K562 (cell line): ENCODE data around the gene ADAMTS2. TPM values are rescaled to one million over a fixed set of nuclear protein-coding genes. Genes with fewer than 3 reads are reported as not detected.

ENCODE experiments used
- ATAC-seq: fragments of 200-7000 bp; cut with Tn5 transposase; 3 replicates; pipeline ENCODE4 v1.9.1; 2020; ENCODE audit warnings: moderate library complexity
- BruUV-seq: library from RNA; stranded (reverse); fragments of 400-500 nt; replicated peaks from 2 replicates; lab custom pipeline; 2021; lab: Mats Ljungman, UMichigan
- CTCF ChIA-PET: fragments of 300-600 bp; formaldehyde crosslinking; extraction: SDS; loops from one replicate; lab custom pipeline; 2021; ENCODE audit warnings: low intra/inter-chr PET ratio; lab: Yijun Ruan, JAX
- POLR2A ChIA-PET: fragments of 300-600, 350-650 bp; sonication (Branson Sonifier 250); formaldehyde crosslinking; extraction: SDS; loops from one replicate; lab custom pipeline; 2021; ENCODE audit warnings: antibody characterized with exemption, inconsistent platforms; lab: Yijun Ruan, JAX
- DNase-seq, 4 experiments: peaks; one replicate each; pipeline versions ENCODE4 v3.0.0 to v3.0.0-alpha.2; 2011 to 2018; ENCODE audit warnings: low spot score in 3 of 4, mixed read lengths in 3 of 4; ENCODE audit errors: extremely low read depth in 1 of 4
- FAIRE-seq: peaks from 2 replicates; lab custom pipeline; 2011; peaks lifted over from hg19 to GRCh38; lab: Jason Lieb, UNC
- H2AFZ ChIP-seq: 2 replicates; pipeline ENCODE4 v1.6.0; 2011; ENCODE audit warnings: low read depth, low read length, control low read depth, inconsistent platforms
- H3K27ac ChIP-seq: fragments of 200-600 bp; 3 replicates; pipeline ENCODE4 v1.8.0; 2011; ENCODE audit warnings: low read depth, mild to moderate bottlenecking, control low read depth, inconsistent platforms, low read length, moderate library complexity, mixed read lengths; ENCODE audit errors: extremely low read depth
- H3K27me3 ChIP-seq, 2 experiments: fragments of 300-600 bp in 1 of 2; 2 replicates in 1 of 2; 3 replicates in 1 of 2; pipeline versions ENCODE4 v1.6.0 to v1.8.0; 2011; ENCODE audit warnings: inconsistent platforms in 2 of 2, low read length in 2 of 2, mild to moderate bottlenecking in 1 of 2, mixed read lengths in 1 of 2, moderate library complexity in 1 of 2; ENCODE audit not compliant: control insufficient read depth in 2 of 2, insufficient read depth in 2 of 2
- H3K36me3 ChIP-seq: fragments of 300-600 bp; 3 replicates; pipeline ENCODE4 v1.8.0; 2011; ENCODE audit warnings: mild to moderate bottlenecking, low read length, inconsistent platforms; ENCODE audit not compliant: control insufficient read depth, insufficient read depth
- H3K4me1 ChIP-seq, 2 experiments: fragments of 200-600 bp in 1 of 2; replicated peaks in 1 of 2; 2 replicates in 1 of 2; 3 replicates in 1 of 2; pipeline versions ENCODE4 v1.5.1 to v1.8.0; 2011; ENCODE audit warnings: inconsistent platforms in 2 of 2, low read length in 2 of 2, mild to moderate bottlenecking in 1 of 2, mixed read lengths in 1 of 2, moderate library complexity in 1 of 2; ENCODE audit not compliant: control insufficient read depth in 2 of 2, insufficient read depth in 2 of 2
- H3K4me2 ChIP-seq: 2 replicates; pipeline ENCODE4 v1.6.1; 2011; ENCODE audit warnings: low read length, control low read depth, inconsistent platforms, mixed read lengths; ENCODE audit not compliant: insufficient read depth
- H3K4me3 ChIP-seq: fragments of 200-600 bp; sonication (generic), shearing (Covaris generic); 2 replicates; pipeline ENCODE4 v1.5.1; 2016; ENCODE audit warnings: control low read depth, inconsistent platforms
- H3K79me2 ChIP-seq: fragments of 200-600 bp; 3 replicates; pipeline ENCODE4 v1.8.0; 2011; ENCODE audit warnings: low read length, inconsistent platforms; ENCODE audit not compliant: control insufficient read depth, insufficient read depth
- H3K9ac ChIP-seq, 2 experiments: 2 replicates each; pipeline versions ENCODE4 v1.6.0 to v1.6.1; 2011; ENCODE audit warnings: low read depth in 2 of 2, low read length in 2 of 2, control low read depth in 1 of 2, inconsistent platforms in 1 of 2, mild to moderate bottlenecking in 1 of 2, mixed read lengths in 1 of 2; ENCODE audit not compliant: insufficient read depth in 1 of 2
- H3K9me1 ChIP-seq: one replicate; pipeline ENCODE4 v1.6.0; 2011; ENCODE audit warnings: inconsistent platforms, mild to moderate bottlenecking, low read length, moderate library complexity; ENCODE audit not compliant: control insufficient read depth, insufficient read depth
- H3K9me3 ChIP-seq: replicated peaks from 2 replicates; pipeline ENCODE4 v1.5.1; 2011; ENCODE audit warnings: low read depth, low read length, inconsistent platforms; ENCODE audit not compliant: control insufficient read depth, insufficient read depth
- H4K20me1 ChIP-seq: replicated peaks from 2 replicates; pipeline ENCODE4 v1.6.1; 2011; ENCODE audit warnings: low read length, inconsistent platforms, mixed read lengths; ENCODE audit not compliant: control insufficient read depth, insufficient read depth
- CBX8 ChIP-seq: fragments of 200-600 bp; sonication (generic); IDR thresholded peaks from 2 replicates; pipeline ENCODE4 v1.6.1; 2012; ENCODE audit warnings: borderline replicate concordance, mixed run types, low read depth, mild to moderate bottlenecking, moderate library complexity, mixed read lengths, low read length, control low read depth, inconsistent platforms; ENCODE audit not compliant: poor library complexity, severe bottlenecking; ENCODE audit errors: extremely low read depth
- CXXC5 ChIP-seq: fragments of 250-450 bp; sonication (Bioruptor Pico); IDR thresholded peaks from 2 replicates; pipeline ENCODE4 v1.8.0; 2022; ENCODE audit warnings: inconsistent platforms, mild to moderate bottlenecking, moderate library complexity
- IRF2 ChIP-seq: sonication (generic); formaldehyde crosslinking; IDR thresholded peaks from 2 replicates; pipeline ENCODE4 v1.8.1; 2022; ENCODE audit warnings: mild to moderate bottlenecking, missing genetic modification reagents
- NEUROD1 ChIP-seq: fragments of 150-350 bp; IDR thresholded peaks from 2 replicates; pipeline ENCODE4 v1.6.1; 2014; ENCODE audit warnings: borderline replicate concordance, low read length, low read depth; ENCODE audit not compliant: partially characterized antibody
- NR2C2 ChIP-seq, 2 experiments: fragments of 200-800 bp in 1 of 2; sonication (Bioruptor generic) in 1 of 2; sonication (generic) in 1 of 2; formaldehyde crosslinking in 1 of 2; IDR thresholded peaks; 2 replicates each; pipeline versions ENCODE4 v1.6.1 to v1.8.0; 2016 to 2022; ENCODE audit warnings: mild to moderate bottlenecking in 1 of 2, missing compliant biosample characterization in 1 of 2, missing genetic modification characterization in 1 of 2, missing genetic modification reagents in 1 of 2
- PHB2 ChIP-seq: fragments of 450-650 bp; IDR thresholded peaks from 2 replicates; pipeline ENCODE4 v1.6.1; 2017; ENCODE audit warnings: low read depth
- PTBP1 ChIP-seq: fragments of 200-400 bp; formaldehyde crosslinking; IDR thresholded peaks from 2 replicates; pipeline ENCODE4 v1.6.1; 2017; ENCODE audit warnings: low read depth, low read length
- PYGO2 ChIP-seq: fragments of 450-650 bp; IDR thresholded peaks from 2 replicates; pipeline ENCODE4 v1.6.1; 2016; ENCODE audit warnings: mild to moderate bottlenecking, missing genetic modification characterization, moderate library complexity, missing compliant biosample characterization
- SRF ChIP-seq, 2 experiments: fragments of 250-450, 450-650 bp in 1 of 2; sonication (Bioruptor Pico) in 1 of 2; sonication (generic) in 1 of 2; formaldehyde crosslinking; IDR thresholded peaks; 2 replicates each; pipeline versions ENCODE4 v1.5.0 to v1.5.1; 2020 to 2022; ENCODE audit warnings: mild to moderate bottlenecking in 1 of 2, missing genetic modification reagents in 1 of 2
- SRSF3 ChIP-seq: fragments of 200-400 bp; formaldehyde crosslinking; IDR thresholded peaks from 2 replicates; pipeline ENCODE4 v1.6.1; 2016; ENCODE audit warnings: mild to moderate bottlenecking, low read length, moderate library complexity; ENCODE audit not compliant: insufficient read depth
- YY1 ChIP-seq, 3 experiments: IDR thresholded peaks; 2 replicates each; pipeline ENCODE4 v1.6.1; 2011; ENCODE audit warnings: low read length in 2 of 3, mild to moderate bottlenecking in 2 of 3, moderate library complexity in 2 of 3, borderline replicate concordance in 1 of 3, control low read depth in 1 of 3, low read depth in 1 of 3; ENCODE audit not compliant: insufficient read depth in 3 of 3, insufficient replicate concordance in 2 of 3, control insufficient read depth in 1 of 3, insufficient read length in 1 of 3; ENCODE audit errors: extremely low read depth in 1 of 3
- ZBED1 ChIP-seq: IDR thresholded peaks from 2 replicates; pipeline ENCODE4 v1.6.1; 2014
- ZNF143 ChIP-seq: sonication (generic); formaldehyde crosslinking; IDR thresholded peaks from 2 replicates; pipeline ENCODE4 v1.9.0; 2022; ENCODE audit warnings: mild to moderate bottlenecking, missing genetic modification reagents
- ZNF184 ChIP-seq: sonication (generic); formaldehyde crosslinking; IDR thresholded peaks from 2 replicates; pipeline ENCODE4 v1.5.0; 2020; ENCODE audit warnings: missing genetic modification reagents
- ZNF24 ChIP-seq: fragments of 450-650 bp; IDR thresholded peaks from 2 replicates; pipeline ENCODE4 v1.6.1; 2016
- ZNF354B ChIP-seq: fragments of 250-450 bp; sonication (Bioruptor Pico); IDR thresholded peaks from 2 replicates; pipeline ENCODE4 v1.4.0; 2020
- whole genome bisulfite sequencing: fragments of 100-300 bp; shearing (Covaris generic); methylation state at CpG from one replicate; pipeline ENCODE4 v1.1.6; 2016; ENCODE audit warnings: low coverage, mixed read lengths; ENCODE audit not compliant: insufficient coverage; ENCODE audit errors: missing lambda C conversion rate; 5-methylcytosine and 5-hydroxymethylcytosine counted together
- in situ Hi-C: fragments of 300-500 bp; cut with MboI; formaldehyde crosslinking; loops from 4 replicates; pipeline ENCODE4 v1.15.0; 2018; ENCODE audit warnings: inconsistent platforms, mixed read lengths
- intact Hi-C: fragments of 100-400 bp; cut with micrococcal nuclease; formaldehyde crosslinking; loops from 2 replicates; pipeline ENCODE4 v1.14.2; 2022
- polyA plus RNA-seq, 8 experiments: library from polyadenylated mRNA; depleted of rRNA in 4 of 8; stranded (reverse) in 5 of 8; unstranded in 3 of 8; fragments of >200 nt; fragmentation: Nextera tagmentation in 2 of 8; fragmentation: Illumina TruSeq in 1 of 8; extraction: Ambion mirVana in 2 of 8; extraction: Trizol in 1 of 8; gene quantifications; 2 replicates each; pipeline versions ENCODE4 v1.2.1 to v1.2.3, GENCODE V29; 2011 to 2014; ENCODE audit warnings: inconsistent platforms in 1 of 8, missing spikeins in 1 of 8
- total RNA-seq, 7 experiments: library from RNA; depleted of rRNA in 6 of 7; stranded (reverse); fragments of >200 nt in 6 of 7; fragmentation: Illumina TruSeq in 2 of 7; extraction: Trizol in 2 of 7; gene quantifications; 2 replicates each; pipeline versions ENCODE4 v1.2.1 to v1.2.3, GENCODE V29; 2011 to 2021; ENCODE audit warnings: low replicate concordance in 1 of 7

Gene ADAMTS2
- total and polyA plus RNA-seq, 9 of the 15 experiments (the other 6 are each of a cell fraction or from before 2014, with no cell fraction given): not detected

DNA sequence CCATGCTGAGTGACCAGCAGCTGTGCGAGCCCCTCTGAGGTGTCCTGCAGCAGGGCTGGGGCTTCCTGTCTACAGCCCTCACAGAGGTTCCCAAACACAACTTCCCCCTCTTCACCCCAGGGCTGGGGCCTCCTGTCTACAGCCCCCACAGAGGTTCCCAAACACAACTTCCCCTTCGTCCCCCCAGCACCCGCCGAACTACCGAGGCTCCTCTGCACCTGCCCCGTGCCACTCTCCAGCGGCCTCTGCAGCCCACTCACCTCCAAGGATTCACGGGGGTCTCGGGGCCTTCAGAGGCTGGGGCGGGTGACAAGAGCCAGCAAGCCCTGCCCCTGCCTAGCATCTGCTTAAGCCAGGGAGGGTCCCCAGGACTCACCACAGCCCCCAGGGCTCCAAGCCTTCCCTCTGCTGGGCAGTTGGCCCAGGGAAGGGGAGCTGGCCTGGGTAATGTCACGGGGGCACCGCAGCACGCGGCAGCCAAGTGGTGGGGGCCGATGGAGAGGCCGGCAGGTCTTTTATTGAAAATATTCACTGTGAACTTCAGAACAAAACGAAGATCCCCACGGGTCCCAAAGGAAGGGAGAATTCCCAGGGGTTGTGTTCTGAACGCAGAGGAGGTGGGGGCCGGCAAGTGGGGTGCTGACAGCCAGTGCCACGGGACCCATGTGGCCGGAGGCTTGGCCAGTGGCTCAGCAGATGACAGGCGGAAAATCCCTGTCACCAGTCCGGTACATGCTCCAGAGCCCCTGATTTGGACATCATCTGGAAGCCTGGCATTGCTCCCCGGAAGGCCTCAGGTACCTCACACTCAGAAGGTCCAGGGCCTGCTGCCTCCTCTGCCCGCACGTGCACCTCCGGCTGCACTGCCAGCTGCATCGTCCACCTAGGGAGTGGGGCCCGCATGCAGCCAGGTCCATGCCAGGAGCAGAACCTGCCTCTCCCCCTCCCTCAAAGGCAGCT, 125.3 kb downstream of the ADAMTS2 start:
- Histone ChIP-seq H3K79me2 (no peaks in the 10 kb centered on the region), H3K27ac (no peak overlapping the region), H3K9me3 (no peaks in the 10 kb centered on the region), H3K4me3 (no peak overlapping the region), H4K20me1 (no peaks in the 10 kb centered on the region; the same call in none of the 2 replicates), H3K9me1 (no peaks in the 10 kb centered on the region), H3K9ac (no peak overlapping the region), H3K36me3 (no peaks in the 10 kb centered on the region), H3K4me1 (no peaks in the 10 kb centered on the region), H2AFZ (no peak overlapping the region), H3K27me3 (peaks cover 0 to 35% of the 10 kb centered on the region in 2 experiments; a peak in 4 of 5 replicates), H3K4me2 (no peak overlapping the region)
- in situ Hi-C loops: no loop called here
- TF ChIP-seq YY1 (IDR thresholded peaks at IDR 0.05; ENCODE audit: borderline replicate concordance in 1 of 3, control insufficient read depth in 1 of 3, extremely low read depth in 1 of 3, insufficient read depth in 3 of 3, insufficient read length in 1 of 3, insufficient replicate concordance in 2 of 3, low read depth in 1 of 3, low read length in 2 of 3) (no peak), PYGO2 (tag) (no peak), ZNF24 (no peak), ZNF143 (CRISPR knock-in tag) (no peak), ZNF354B (CRISPR knock-in tag) (no peak), SRSF3 (no peak), NEUROD1 (no peak), NR2C2 (CRISPR knock-in tag; IDR thresholded peaks at IDR 0.05) (no peak), NR2C2 (tag; IDR thresholded peaks at IDR 0.05) (no peak), CBX8 (no peak), SRF (CRISPR knock-in tag; IDR thresholded peaks at IDR 0.05) (no peak), ZBED1 (no peak), CXXC5 (CRISPR knock-in tag) (no peak), PHB2 (no peak), ZNF184 (no peak), PTBP1 (no peak), IRF2 (CRISPR knock-in tag) (no peak)
- intact Hi-C loops: no loop called here
- FAIRE-seq (no peak), ATAC-seq (no peak), DNase-seq (no peak)
- 1% methylated on average over 24 of the region's 30 CpGs for WGBS
- BruUV-seq: no TSS peak
- ChIA-PET POLR2A (interaction anchor here (0.6 to 0.8 kb wide), 2 partner anchors 19 to 920 kb away, joined by 3 to 4 read pairs; no protein-coding TSS in a partner anchor), CTCF (no interaction called here)
